Measurements from ENCODE around the gene GMPS. TPM values are rescaled to one million over a fixed set of nuclear protein-coding genes. Genes with fewer than 3 reads are reported as not detected.
A peak's percentile ranks its signal among the peaks of the same experiment; 100 is the strongest.

Gene GMPS
- total and polyA plus RNA-seq, 10 of the 15 experiments (the other 5 are each of a cell fraction or from before 2014, with no cell fraction given), result 33.2 to 143 (median 79.0) TPM

DNA sequence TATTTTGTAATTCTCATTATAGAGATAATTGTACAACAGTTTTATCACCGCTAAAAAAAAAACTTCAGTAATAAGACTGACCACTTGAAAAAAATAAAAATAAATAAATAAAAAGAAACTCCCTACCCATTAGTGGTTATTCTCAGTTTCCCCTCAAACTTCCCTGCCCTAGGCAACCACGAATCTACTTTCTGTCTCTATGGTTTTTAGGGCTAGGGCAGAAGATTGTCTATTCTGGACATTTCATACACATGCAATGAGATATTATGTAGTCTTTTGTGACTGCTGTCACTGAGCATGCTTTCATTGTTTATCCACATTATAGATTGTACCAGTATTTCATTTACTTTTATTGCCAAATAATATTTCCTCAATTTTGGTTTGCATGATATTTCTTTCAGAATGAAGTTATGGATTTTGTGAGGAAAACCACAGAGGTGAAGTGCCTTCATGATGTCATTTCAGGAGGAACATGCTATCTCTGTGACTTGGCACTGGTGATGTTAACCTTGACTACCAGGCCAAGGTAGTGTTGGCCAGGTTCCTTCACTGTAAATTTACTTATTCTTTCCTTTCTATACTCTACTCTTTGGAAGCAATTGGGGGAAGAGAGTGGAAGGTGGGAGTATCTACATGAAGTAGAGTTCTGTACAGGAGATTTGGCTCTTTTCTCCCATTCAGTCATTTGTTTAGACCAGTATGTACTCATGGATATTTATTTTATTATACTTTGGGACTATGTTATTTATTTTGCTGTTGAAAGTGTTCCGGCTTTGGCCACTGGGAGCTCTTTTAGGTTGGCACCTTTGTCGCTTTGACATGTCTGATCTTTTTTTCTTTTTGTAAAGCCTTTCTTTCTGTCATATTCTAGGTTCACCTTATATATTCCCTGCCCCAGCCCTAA is 86.3 kb downstream of the GMPS start:
- RAD21 ChIA-PET (ENCODE audit: unreplicated experiment), result no interaction called here
- peak; percentile 18 for FAIRE-seq

More for the DNA sequence above, 86.3 kb downstream of the GMPS start:
- ChIA-PET POLR2A (no interaction called here), SMC1A (ENCODE audit: uncharacterized antibody, unreplicated experiment) (no interaction called here), CTCF (no interaction called here)
- in situ Hi-C loops (cut with MboI) (no loop called here), intact Hi-C loops (cut with micrococcal nuclease; ENCODE audit: unreplicated experiment) (no loop called here)
- H4K20me1 ChIP-seq (ENCODE audit: control insufficient read depth, insufficient read depth), result no peaks in the 10 kb centered on the region
- no TSS peak for BruUV-seq (replicated peaks)
- no peak overlapping the region for H2AFZ ChIP-seq (ENCODE audit: control insufficient read depth, low read depth, low read length)
- no peaks in the 10 kb centered on the region for H3K4me1 ChIP-seq (ENCODE audit: control insufficient read depth, insufficient read depth, low read length)
- 83% methylated on average over 4 of the region's 4 CpGs for WGBS (ENCODE audit: insufficient coverage, insufficient replicate concordance, low lambda C conversion rate, missing lambda C conversion rate)
- H3K27ac ChIP-seq (ENCODE audit: control insufficient read depth, insufficient read depth), result no peak overlapping the region
- ATAC-seq (no peak), DNase-seq (ENCODE audit: low read depth, low spot score) (no peak)
- H3K4me3 ChIP-seq, result no peak overlapping the region
- H3K36me3 ChIP-seq (ENCODE audit: control insufficient read depth in 2 of 2, insufficient read depth in 2 of 2, low read length in 1 of 2), result no peaks in the 10 kb centered on the region
- no peak overlapping the region for H3K4me2 ChIP-seq (ENCODE audit: control insufficient read depth, insufficient read depth)
- no peaks in the 10 kb centered on the region for H3K79me2 ChIP-seq (ENCODE audit: control insufficient read depth, insufficient read depth, low read length)
- no peak overlapping the region for H3K9ac ChIP-seq (ENCODE audit: control insufficient read depth, insufficient read depth, low read length)
- H3K27me3 ChIP-seq (replicated peaks in 1 of 2; ENCODE audit: control insufficient read depth in 2 of 2, insufficient read depth in 2 of 2, low read length in 1 of 2), result no peaks in the 10 kb centered on the region
- TF ChIP-seq KAT2A (conservative IDR thresholded peaks at IDR 0.05; ENCODE audit: control insufficient read depth, low read depth, low read length), result no peak
- no peak for TF ChIP-seq CHD2 (IDR thresholded peaks at IDR 0.05; ENCODE audit: borderline replicate concordance, low read depth, low read length)
- no peak for TF ChIP-seq STAT3 (IDR thresholded peaks at IDR 0.05; ENCODE audit: low read depth, low read length)
- TF ChIP-seq BMI1 (IDR thresholded peaks at IDR 0.05; ENCODE audit: borderline replicate concordance), result no peak
- TF ChIP-seq, protein P1, sequence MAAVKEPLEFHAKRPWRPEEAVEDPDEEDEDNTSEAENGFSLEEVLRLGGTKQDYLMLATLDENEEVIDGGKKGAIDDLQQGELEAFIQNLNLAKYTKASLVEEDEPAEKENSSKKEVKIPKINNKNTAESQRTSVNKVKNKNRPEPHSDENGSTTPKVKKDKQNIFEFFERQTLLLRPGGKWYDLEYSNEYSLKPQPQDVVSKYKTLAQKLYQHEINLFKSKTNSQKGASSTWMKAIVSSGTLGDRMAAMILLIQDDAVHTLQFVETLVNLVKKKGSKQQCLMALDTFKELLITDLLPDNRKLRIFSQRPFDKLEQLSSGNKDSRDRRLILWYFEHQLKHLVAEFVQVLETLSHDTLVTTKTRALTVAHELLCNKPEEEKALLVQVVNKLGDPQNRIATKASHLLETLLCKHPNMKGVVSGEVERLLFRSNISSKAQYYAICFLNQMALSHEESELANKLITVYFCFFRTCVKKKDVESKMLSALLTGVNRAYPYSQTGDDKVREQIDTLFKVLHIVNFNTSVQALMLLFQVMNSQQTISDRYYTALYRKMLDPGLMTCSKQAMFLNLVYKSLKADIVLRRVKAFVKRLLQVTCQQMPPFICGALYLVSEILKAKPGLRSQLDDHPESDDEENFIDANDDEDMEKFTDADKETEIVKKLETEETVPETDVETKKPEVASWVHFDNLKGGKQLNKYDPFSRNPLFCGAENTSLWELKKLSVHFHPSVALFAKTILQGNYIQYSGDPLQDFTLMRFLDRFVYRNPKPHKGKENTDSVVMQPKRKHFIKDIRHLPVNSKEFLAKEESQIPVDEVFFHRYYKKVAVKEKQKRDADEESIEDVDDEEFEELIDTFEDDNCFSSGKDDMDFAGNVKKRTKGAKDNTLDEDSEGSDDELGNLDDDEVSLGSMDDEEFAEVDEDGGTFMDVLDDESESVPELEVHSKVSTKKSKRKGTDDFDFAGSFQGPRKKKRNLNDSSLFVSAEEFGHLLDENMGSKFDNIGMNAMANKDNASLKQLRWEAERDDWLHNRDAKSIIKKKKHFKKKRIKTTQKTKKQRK (IDR thresholded peaks at IDR 0.05; ENCODE audit: low read depth, low read length), result no peak
- peak; percentile 24; the same call in 1 of the 2 replicates for TF ChIP-seq RUNX3 (IDR thresholded peaks at IDR 0.05; ENCODE audit: low read length)
- no peaks in the 10 kb centered on the region for H3K9me3 ChIP-seq (replicated peaks; ENCODE audit: control insufficient read depth, insufficient read depth, low read length)

Measured in GM12878 (cell line).